A204.1 (cell line): ENCODE data around the gene AGBL4.

Source experiments
- FAIRE-seq: peaks from 2 replicates; lab custom pipeline; 2012; peaks lifted over from hg19 to GRCh38; lab: Jason Lieb, UNC

Gene AGBL4

GRCh38 chr1:48678710-48679505, 1344.8 kb downstream of the AGBL4 start:
- no peak for FAIRE-seq

GRCh38 chr1:48677306-48678287, 1346.2 kb downstream of the AGBL4 start:
- no peak for FAIRE-seq

DNA sequence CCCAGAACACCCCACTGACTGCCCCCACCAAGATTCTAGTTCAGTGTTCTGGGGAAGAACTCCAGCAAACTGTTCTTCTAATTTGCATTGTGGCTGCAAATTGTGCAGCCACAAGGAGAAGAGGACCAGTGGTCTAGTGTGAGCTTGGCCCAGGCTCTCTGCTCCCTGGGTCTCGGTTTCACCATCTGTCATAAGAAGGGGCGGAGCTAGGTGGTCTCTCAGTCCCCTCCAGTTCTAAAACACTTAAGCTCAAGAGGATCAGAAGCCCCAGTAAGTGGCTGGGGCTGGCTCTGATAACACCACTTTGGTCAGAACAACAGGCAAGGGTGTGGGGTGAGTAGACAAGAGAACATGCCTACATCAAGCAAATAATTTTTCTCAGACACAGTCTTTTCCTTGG, 1346.9 kb downstream of the AGBL4 start:
- no peak for FAIRE-seq

DNA sequence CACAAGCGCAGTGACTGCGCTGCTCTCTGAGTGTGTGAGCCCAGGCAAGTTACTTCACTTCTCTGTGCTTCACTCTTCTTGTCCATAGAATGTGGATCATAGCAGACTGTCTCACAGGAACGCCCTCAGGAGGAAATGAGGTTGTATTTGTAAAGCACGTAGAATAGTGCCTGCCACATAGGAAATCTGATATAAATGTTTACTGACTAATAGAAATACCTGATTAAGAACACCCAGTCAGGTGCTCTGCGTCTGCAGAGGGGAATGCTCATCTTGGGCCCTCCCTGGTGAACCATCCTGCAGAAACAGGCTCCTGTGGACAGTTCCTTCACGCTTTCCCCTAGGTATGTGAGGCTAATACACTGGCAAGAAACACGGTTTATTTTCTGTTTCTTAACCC, 1347.4 kb downstream of the AGBL4 start:
- no peak for FAIRE-seq

DNA sequence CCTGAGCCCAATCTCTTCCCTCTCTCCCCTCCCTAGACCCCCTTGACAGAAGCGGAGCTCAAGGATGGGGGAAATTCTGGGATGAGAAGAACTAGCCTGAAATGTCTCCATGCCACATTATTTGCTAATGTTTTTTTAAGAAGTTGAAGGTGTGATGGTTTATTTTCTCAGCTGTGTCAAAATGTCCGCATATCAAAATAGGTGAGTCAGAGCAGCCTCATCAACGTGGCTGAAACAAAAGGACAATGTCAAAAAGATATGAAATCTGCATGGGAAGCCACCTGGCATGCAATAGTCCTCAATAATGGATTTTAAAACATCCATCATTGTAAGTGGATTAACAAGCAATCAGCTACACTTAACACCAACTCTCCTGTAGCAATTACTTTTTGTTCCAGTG, 1348.5 kb downstream of the AGBL4 start:
- no peak for FAIRE-seq

DNA sequence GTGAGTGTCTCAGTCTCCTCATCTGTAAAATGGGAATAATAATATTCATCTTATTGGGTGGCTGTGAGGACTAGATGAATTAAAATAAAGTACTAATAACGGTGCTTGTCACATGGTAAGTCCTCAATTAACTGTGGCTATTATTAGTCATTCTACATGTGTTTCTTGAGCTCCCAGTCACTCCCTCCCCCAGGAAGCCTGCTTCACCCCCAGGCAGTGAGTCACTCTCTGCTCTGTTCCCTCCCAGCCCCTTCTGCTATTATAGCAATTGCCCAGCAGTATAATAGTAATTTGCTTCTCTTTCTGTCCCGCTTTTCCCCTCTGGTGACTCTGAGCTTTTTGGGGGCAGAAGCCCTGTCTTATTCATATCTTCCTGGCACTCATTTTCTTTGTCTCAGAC, 1349.1 kb downstream of the AGBL4 start:
- no peak for FAIRE-seq

DNA sequence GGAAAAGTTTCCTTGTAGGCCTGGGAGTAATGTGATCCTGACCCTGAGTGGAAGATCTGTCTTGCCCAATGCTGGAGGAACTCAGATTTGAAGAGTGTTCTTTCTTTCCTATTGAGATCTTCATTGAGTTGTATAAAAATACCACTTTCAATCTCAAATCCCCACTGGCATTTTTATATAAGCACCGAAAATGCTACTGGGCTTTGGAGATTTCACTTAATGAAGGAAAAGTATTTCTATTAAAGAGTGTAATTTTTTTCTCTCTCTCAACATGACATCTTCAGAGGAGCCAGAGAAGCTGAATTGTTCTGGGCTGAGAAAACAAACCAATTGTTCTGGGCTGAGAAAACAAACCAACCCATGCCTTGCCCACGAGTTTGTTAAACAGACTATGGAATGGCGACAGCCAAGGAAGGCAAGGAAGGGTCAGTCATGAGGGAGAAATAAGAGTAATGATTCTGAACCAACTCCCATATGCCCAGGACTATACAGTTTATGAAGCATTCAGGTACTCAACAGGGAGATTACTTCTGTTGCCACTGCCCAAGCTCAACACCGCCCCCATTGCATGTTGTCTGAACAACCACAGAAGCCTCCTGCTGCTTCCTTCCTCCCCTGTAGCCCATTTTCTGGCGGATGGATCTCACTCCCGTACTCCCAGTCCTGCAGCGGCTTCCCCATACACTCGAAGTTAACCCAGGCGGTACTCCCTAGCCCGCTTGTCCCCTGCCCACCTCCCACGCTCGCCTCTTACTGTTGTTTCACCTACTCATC, 1350.2 kb downstream of the AGBL4 start:
- FAIRE-seq = no peak

DNA sequence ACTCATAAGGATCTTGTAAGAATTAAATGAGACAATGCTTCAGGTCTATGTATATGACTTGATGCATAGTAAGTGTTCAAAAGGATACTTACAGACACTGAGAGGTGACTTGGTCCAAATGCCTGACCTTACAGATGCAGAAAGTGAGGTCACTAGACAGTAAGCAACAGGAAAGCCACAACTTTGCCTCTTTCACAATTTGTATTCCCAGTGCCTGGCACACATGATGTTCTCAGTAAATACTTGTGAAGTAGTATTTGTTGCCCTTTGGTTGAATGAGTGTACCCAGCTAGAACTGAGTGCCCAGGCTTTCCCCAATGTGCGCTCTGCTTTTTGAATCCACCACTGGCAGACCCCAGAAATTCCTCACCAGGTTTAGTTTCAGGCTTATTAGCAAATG, 1352.2 kb downstream of the AGBL4 start:
- no peak for FAIRE-seq

- no peak for FAIRE-seq
These were observed 1353.3 kb downstream of the AGBL4 start for GRCh38 chr1:48670234-48671020.

GRCh38 chr1:48668339-48668738, 1355.4 kb downstream of the AGBL4 start:
- FAIRE-seq = no peak

GRCh38 chr1:48667782-48668181, 1356.0 kb downstream of the AGBL4 start:
- FAIRE-seq = no peak

DNA sequence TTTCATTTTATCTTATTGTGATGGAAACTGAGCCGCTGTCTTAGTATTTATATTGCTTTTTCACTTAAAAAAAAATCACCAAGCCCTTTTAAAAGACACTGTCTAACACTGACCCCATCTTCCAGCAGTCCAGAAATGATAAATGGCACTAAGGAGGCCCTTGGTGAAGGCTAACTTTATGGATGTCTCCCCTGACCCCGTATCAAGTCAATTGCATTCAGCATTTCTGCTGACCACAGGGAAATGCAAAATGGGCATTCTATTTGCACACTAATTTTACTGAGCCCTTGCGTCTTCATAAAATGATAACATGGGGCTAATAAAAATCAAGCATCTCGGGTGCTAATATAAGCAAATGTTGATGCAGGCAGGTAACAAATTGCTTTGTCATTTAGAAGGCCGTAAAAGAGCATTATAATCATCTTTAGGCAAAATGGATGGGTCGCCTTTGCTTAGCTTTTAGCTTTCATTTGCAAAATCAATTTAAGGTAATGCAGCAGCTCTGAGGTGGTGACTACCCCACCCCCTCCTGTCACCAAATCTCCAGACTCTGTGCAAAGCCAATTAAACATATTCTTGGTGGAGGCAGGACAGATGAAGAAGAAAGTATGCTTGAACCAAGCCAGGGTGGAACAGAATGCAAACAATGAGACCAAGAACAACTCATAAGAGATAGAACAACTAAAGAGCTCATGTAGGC, 1357.9 kb downstream of the AGBL4 start:
- FAIRE-seq = no peak

DNA sequence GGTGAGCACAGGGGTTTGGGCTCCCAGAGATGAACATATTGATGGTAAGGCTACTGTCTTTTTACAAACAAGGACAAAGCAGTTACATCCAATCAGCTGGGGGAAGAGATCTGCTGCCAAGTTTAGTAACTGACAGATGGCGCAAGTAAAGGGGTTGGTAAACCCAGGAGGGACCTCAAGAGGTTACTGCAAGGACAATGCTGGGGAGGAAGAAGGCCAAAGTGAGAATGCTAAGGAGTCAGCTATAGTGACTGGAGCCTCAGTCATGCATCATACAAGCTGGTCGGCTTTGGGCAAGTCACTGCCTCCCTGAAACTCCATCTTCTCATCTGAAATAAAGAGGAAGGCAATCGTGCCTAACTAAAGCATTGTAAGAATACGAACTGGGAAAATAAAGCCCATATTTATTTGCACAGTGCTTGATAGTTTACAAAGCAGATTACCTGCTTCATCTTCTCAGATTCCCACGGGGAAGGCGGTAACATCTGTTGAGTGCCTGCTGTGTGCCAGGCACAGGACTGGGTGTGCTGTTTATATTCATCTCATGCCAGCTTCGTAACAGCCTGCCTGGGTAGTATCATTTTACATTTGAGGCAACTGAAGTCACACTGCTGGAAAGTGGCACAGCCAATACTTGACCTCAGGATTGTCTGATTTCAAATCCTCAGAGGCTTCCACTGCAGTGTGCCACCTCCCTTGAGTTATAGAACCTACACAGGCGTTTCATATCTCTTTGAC, 1361.9 kb downstream of the AGBL4 start:
- FAIRE-seq = no peak

DNA sequence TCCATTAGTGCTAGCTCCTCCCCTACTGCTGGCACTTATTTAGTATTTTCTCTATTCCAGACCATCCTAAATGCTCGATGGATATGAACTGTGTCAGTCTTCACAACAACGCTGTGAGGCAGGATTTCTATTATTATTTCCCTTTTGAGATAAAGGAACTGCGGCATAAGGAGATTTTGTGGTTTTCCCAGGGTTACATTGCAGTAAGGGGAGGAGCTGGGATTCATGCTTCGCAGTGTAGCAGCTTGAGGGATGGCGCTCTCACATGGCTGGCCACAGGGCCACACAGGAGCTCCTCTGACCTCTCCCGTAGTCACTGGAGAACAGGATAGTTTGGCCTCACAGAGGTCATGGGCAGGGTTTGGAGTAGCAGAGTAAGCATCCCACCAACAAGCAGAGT, 1364.0 kb downstream of the AGBL4 start:
- FAIRE-seq = no peak

DNA sequence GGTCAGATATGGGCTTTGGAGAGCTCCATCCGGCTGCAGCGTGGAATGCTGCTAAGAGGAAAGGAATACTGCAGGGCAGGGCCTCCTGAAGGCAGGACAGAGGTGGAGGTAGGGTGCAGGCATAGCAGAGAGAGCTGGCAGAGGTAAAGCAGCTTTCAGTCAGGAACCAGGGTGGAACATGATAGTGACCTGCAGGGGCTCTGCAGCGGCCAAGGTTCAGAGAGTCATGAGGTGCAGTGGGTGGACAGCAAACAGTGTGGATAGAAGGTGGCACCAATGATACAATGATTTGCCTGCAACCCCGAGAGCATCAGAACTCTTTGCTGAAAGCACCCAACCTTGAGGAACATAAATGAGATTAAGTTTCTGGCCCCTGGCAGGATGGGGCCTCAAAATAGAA, 1366.3 kb downstream of the AGBL4 start:
- FAIRE-seq = no peak

- no peak for FAIRE-seq
These were observed 1369.0 kb downstream of the AGBL4 start for GRCh38 chr1:48654606-48655210.

GRCh38 chr1:48652334-48652733, 1371.4 kb downstream of the AGBL4 start:
- no peak for FAIRE-seq

DNA sequence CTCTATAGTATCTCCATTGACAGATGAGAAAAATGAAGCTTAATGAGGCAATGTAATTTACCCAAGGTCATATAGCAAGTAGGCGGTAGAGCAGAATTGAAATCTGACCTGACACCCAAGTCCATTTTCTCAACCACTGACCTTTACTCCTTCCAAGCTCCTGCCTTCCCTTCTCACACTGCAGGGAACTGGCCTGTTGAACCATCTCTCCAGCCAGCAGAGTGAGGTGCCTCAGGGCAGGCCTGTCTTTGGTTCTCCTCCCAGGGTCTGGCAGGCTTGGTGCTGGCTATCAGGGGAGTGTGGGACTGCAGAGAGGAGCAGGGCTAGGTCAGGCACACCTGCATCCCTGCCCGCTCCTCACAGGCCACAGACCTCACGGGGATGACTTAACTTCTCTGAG, 1373.9 kb downstream of the AGBL4 start:
- FAIRE-seq = no peak

GRCh38 chr1:48645883-48646282, 1377.9 kb downstream of the AGBL4 start:
- FAIRE-seq = no peak
